ENCODE measurements around the gene FAH.

FAH gene

GRCh38 chr15:80152896-80153876, at the start of gene FAH:
FAH (plus strand) TSS chr15:80152999; CDS start chr15:80153055, 56 bp downstream.
- TF ChIP-seq EZH2 (IDR thresholded peaks at IDR 0.05; ENCODE audit: borderline replicate concordance, low read depth, low read length, severe bottlenecking) (no peak), CTCF (IDR thresholded peaks at IDR 0.05; ENCODE audit: borderline replicate concordance, extremely low read depth, low read length, poor library complexity, severe bottlenecking) (no peak)
- no peaks in the 10 kb centered on the region for H3K27me3 ChIP-seq (ENCODE audit: insufficient read depth, low read length, poor library complexity)
- H3K4me3 ChIP-seq (ENCODE audit: low read depth in 1 of 2, low read length in 2 of 2) = peak within 1 kb of the TSS; percentile 54 to 89
- H3K4me2 ChIP-seq (ENCODE audit: insufficient read depth, low read length) = peak within 1 kb of the TSS; percentile 98
- no peaks in the 10 kb centered on the region for H3K36me3 ChIP-seq (ENCODE audit: insufficient read depth, low read length)
- peak within 1 kb of the TSS; percentile 65 for H3K9ac ChIP-seq (ENCODE audit: low read depth, low read length)
- peaks cover 18% of the 10 kb centered on the region for H3K4me1 ChIP-seq (ENCODE audit: insufficient read depth, low read length)
- peak; percentile 62 for ATAC-seq (ENCODE audit: insufficient read depth, low read depth)
- peak within 1 kb of the TSS; percentile 77 for H2AFZ ChIP-seq (ENCODE audit: low read depth, low read length)
- H4K20me1 ChIP-seq (ENCODE audit: insufficient read depth, low read length) = no peaks in the 10 kb centered on the region
- no peaks in the 10 kb centered on the region for H3K9me3 ChIP-seq (ENCODE audit: insufficient read depth, low read length, severe bottlenecking)
- no peaks in the 10 kb centered on the region for H3K79me2 ChIP-seq (ENCODE audit: insufficient read depth, low read length)
- DNase-seq = peak; percentile 51
- H3K27ac ChIP-seq (ENCODE audit: low read length) = peak within 1 kb of the TSS; percentile 61

GRCh38 chr15:80105193-80105592, 47.6 kb upstream of the FAH start:
- Histone ChIP-seq H3K9me3 (ENCODE audit: insufficient read depth, low read length, severe bottlenecking) (no peaks in the 10 kb centered on the region), H3K4me3 (ENCODE audit: low read depth in 1 of 2, low read length in 2 of 2) (no peak overlapping the region), H2AFZ (ENCODE audit: low read depth, low read length) (no peak overlapping the region), H3K27ac (ENCODE audit: low read length) (no peak overlapping the region), H4K20me1 (ENCODE audit: insufficient read depth, low read length) (peaks cover 28% of the 10 kb centered on the region; the same call in 1 of the 2 replicates), H3K36me3 (ENCODE audit: insufficient read depth, low read length) (no peaks in the 10 kb centered on the region; the same call in 1 of the 2 replicates), H3K4me2 (ENCODE audit: insufficient read depth, low read length) (no peak overlapping the region), H3K27me3 (ENCODE audit: insufficient read depth, low read length, poor library complexity) (no peaks in the 10 kb centered on the region), H3K4me1 (ENCODE audit: insufficient read depth, low read length) (no peaks in the 10 kb centered on the region), H3K9ac (ENCODE audit: low read depth, low read length) (no peak overlapping the region), H3K79me2 (ENCODE audit: insufficient read depth, low read length) (peaks cover 57% of the 10 kb centered on the region)
- ATAC-seq (ENCODE audit: insufficient read depth, low read depth) (no peak), DNase-seq (no peak)
- TF ChIP-seq EZH2 (IDR thresholded peaks at IDR 0.05; ENCODE audit: borderline replicate concordance, low read depth, low read length, severe bottlenecking) (no peak), CTCF (IDR thresholded peaks at IDR 0.05; ENCODE audit: borderline replicate concordance, extremely low read depth, low read length, poor library complexity, severe bottlenecking) (no peak)

- no peak overlapping the region for H2AFZ ChIP-seq (ENCODE audit: low read depth, low read length)
- H3K27ac ChIP-seq (ENCODE audit: low read length) = no peak overlapping the region
- H3K4me3 ChIP-seq (ENCODE audit: low read depth in 1 of 2, low read length in 2 of 2) = no peak overlapping the region
- H4K20me1 ChIP-seq (ENCODE audit: insufficient read depth, low read length) = peaks cover 28% of the 10 kb centered on the region; the same call in 1 of the 2 replicates
- no peak for ATAC-seq (ENCODE audit: insufficient read depth, low read depth)
- H3K4me2 ChIP-seq (ENCODE audit: insufficient read depth, low read length) = no peak overlapping the region
- no peaks in the 10 kb centered on the region for H3K4me1 ChIP-seq (ENCODE audit: insufficient read depth, low read length)
- no peaks in the 10 kb centered on the region for H3K9me3 ChIP-seq (ENCODE audit: insufficient read depth, low read length, severe bottlenecking)
- peaks cover 60% of the 10 kb centered on the region for H3K79me2 ChIP-seq (ENCODE audit: insufficient read depth, low read length)
- H3K36me3 ChIP-seq (ENCODE audit: insufficient read depth, low read length) = no peaks in the 10 kb centered on the region; the same call in 1 of the 2 replicates
- TF ChIP-seq CTCF (IDR thresholded peaks at IDR 0.05; ENCODE audit: borderline replicate concordance, extremely low read depth, low read length, poor library complexity, severe bottlenecking) (no peak), EZH2 (IDR thresholded peaks at IDR 0.05; ENCODE audit: borderline replicate concordance, low read depth, low read length, severe bottlenecking) (no peak)
- no peak overlapping the region for H3K9ac ChIP-seq (ENCODE audit: low read depth, low read length)
- DNase-seq = no peak
- no peaks in the 10 kb centered on the region for H3K27me3 ChIP-seq (ENCODE audit: insufficient read depth, low read length, poor library complexity)
Observed at GRCh38 chr15:80105595-80105994, 47.2 kb upstream of the FAH start.
